GM04503 (cell line): Measurements from ENCODE around the gene GAMT.

Experiments used
- DNase-seq: peaks from one replicate; pipeline ENCODE4 v3.0.0-alpha.2; 2012; ENCODE audit warnings: low read depth

Gene GAMT

DNA sequence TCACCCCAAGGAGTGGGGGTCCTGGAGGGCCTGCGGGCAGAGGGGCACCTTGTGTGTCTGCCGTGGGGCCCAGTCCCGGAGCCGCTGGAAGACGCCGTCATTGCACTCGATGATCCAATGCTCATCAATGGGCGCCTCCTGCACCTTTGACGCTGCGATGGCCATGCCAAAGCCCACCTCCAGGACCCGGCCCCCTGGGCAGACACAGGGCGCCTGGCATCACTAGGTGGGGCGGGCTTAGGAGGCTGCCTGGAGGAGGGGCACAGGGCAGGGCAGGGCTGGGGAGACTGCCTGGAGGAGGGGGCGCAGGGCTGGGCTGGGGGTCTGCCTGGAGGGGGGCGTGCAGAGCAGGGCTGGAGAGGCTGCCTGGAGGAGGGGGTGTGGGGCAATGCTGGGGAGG lies 1.6 kb downstream of the GAMT start:
- no peak for DNase-seq

DNA sequence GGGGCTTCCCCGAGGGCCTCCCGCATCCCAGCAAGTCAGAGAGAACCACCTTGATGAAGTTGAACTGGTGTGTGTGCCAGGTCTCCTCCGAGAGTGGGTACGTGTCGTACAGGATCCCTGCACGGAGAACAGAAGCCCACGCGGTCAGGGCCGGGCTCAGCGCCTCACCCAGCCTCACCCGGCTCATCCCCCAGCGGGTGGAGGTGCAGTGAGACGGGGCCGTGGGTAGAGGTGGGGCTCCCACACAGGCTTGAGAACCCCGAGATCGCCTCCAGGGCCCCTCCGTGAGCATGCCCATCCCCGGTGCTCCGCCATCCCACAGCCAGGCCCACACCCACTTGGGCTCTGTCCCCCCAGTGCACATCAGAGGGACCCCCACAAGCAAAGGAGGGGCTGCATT lies 2.3 kb downstream of the GAMT start:
- DNase-seq, result no peak

DNA sequence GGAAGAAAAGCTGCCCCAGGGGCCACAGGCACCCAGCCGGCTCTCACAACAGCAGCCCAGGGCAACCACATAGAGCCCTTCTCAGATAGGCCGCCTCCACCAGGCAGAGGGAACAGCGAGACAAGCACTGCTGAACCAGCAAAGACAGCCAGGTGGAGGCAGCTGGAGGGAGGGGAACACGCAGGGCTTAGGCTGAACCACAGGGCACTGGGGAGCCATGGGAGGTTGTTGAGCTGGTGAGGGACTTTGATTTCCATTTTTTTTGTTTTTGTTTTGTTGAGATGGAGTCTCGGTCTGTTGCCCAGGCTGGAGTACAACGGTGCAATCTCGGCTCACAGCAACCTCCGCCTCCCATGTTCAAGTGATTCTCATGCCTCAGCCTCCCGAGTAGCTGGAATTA lies 3.5 kb downstream of the GAMT start:
- DNase-seq, result no peak

- DNase-seq, result no peak
Measured at GRCh38 chr19:1396768-1397679, 4.3 kb downstream of the GAMT start.

DNA sequence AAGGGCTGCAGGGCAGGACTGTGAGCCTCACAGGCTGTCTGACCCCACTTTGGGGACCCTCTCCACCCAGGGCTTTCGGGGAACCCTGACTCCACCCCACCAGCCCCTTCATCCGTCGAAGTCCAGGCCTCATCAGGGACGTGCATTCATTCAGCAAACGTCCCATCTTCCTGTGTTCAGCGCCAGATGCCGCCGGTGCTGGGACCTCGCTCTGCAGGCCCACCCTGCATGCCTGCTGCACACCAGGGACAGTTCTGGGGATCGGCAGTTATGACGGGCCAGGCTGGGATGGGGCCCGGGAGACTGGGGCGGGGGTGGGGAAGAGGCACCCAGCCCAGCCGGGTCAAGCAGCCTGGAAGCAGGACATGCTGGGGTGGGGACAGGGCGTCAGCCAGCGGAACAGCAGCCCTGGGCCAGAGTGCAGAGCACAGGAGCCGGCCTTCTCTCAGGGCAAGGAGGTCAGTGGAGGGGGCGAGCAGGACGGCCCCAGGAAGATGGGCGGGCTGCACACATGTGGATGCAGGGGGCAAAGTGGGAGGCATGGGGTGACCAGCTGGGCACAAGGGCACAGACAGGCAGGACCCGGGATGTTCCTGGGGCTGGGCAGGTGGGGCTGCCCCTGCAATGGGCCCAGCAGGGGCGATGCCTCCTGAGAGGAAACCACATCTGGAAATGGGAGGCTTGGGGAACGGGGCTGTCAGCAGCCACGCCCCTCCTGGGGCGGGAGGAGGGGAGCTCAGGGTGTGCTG lies 5.1 kb downstream of the GAMT start:
- DNase-seq, result no peak

DNA sequence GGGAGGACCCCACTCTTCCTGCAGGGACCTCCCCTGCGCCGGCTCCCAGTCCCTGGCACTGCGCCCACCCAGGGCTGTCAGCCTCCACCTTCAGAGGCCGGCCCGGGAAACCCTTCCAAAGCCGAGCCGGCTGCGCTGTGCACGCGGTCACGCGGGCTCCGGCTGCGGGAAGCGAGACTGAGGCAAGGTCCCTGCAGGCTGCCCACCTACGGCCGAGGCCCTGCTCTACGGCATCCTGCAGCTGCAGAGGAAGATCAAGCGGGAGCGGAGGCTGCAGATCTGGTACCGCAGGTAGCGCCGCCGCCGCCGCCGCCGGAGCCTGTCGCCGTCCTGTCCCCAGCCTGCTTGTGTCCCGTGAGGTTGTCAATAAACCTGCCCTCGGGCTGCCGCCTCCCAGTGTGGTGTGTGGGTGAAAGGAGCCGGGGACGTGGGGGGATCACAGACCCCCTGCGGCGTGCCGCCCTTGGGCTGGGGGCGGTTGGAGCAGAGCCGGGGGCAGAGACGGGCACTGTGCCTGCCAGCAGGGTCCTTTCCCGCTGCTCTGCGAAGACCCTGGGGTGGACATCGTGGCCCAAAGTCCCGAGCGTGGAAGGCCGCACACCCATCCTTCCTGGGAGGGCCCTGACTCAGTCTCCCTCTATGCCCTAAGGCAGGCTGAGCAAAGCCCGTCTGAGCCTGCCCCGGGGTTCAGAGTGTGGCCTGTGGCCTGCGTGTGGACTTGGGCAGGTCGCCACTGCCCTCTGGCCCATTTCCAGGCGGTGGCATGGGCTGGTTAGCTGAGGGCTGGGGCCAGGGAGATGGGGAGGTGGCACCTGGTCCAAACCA lies 5.9 kb downstream of the GAMT start:
- no peak for DNase-seq

GRCh38 chr19:1394252-1395193 lies 6.8 kb downstream of the GAMT start:
- no peak for DNase-seq

DNA sequence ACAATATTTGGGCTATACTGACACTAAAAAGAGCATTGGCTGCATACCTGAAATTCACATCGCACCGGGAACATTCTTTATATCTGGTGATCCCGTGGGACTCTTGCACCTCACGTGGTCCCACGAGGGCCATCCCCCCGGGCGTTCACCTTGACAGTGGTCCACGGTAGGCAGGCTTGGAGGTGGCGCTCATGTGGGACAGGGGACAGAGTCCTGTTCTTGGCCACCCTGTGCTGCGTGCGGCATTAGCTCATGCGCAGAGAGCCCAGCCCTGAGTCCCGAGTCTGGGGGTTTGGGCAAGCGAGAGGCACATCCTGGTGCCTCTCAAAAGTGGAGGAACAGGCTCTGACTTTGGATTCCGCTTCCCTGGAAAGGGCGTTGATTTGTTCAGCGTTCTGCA lies 7.5 kb downstream of the GAMT start:
- DNase-seq, result no peak

DNA sequence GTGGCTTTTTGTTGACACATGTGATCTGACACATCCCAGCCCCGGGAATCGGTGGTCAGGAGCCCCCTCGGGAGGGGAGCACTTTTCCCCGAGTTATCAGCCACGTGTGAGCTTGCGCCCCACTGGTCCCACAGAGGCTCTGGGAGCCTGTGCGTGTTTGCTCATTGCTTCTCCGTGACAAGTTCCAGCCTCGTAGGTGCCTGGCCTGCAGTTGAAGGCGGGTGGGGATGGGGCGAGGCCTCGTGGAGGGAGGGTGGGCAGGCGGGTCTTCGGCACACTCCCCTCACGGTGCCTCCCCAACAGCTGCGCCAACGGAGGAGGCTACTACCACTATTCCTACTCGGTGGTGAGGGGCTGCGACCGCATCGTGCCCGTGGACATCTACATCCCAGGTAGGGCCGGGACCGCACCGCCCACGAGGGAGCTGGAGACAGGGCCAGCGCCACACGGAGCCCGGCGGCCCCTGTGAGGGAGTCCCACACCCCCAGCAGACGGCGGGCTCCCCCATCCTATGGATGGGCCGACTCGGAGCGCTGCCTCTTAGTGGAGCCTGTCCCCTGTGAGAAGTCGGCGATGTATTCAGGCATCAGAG lies 8.3 kb downstream of the GAMT start:
- no peak for DNase-seq

DNA sequence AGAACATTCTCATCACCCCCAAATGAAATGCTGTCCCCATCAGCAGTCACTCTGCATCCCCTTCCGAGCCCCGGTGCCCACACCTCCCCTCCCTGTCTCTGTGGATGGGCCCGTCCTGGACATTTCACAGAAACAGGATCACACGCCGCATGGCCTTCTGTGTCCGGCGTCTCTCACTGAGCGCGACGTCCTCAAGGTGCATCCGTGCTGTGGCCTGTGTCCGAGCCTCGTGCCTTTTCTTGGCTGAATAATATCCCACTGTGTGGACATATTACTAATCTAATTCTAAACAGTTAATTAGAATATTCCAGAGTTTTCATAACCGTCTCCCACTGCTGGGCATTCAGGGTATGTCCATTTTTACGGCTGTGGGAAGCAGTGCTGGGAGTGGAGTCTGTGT lies 8.9 kb downstream of the GAMT start:
- no peak for DNase-seq

DNA sequence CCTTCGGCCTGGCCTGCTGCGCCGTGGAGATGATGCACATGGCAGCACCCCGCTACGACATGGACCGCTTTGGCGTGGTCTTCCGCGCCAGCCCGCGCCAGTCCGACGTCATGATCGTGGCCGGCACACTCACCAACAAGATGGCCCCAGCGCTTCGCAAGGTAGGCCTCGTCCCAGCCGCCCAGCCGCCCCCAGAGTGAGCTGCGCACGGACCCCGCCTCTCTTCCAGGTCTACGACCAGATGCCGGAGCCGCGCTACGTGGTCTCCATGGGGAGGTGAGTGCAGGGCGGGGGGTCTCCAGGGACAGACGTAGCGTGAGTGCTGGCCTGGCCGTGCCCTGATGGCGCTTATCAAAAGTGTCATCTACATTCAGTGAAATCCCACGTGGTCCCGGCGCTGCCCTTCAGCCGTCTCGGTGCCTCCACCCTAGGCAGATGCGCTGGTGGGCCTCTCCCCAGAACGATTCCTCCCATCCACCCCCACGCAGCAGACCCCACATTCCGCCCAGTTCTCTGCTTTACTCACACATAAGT lies 10.4 kb downstream of the GAMT start:
- no peak for DNase-seq

- no peak for DNase-seq
Measured at GRCh38 chr19:1389033-1389940, 12.1 kb downstream of the GAMT start.

GRCh38 chr19:1388637-1389026 lies 12.7 kb downstream of the GAMT start:
- no peak for DNase-seq

- no peak for DNase-seq
Measured at GRCh38 chr19:1387684-1388636, 13.4 kb downstream of the GAMT start.

DNA sequence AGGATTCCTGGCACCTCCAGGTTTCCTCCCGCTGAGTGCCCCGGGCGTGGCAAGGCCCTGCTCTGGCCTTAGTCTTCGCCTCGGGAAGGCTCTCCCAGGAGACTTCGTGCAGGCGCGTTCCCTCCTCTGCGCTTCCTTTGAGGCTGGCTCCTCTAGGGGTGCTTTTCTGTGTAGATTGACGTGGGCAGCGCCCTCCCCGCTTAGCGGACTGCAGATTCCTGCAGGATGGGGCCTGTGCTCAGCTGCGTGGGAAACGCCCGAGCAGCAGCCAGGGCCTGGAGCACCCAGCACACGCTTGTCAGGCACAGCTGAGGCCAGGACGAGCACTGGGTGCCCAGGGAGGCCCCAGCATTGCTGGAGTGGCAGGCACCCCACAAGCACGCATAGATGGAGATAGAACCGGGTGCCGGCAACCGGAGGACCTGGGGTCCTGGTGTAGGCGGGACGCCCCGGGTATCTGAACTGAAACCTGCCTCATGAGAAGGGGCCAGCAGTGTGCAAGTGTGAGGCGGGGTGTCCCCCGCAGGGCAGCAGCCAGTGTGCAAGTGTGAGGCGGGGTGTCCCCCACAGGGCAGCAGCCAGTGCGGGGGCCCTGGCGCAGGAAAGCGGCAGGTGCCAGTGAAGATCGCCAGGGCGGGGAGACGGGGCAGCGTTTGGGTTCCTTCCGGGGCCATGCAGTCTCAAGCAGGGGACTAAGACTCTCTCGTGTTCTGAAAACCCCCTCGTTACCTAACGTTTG lies 14.2 kb downstream of the GAMT start:
- no peak for DNase-seq

- no peak for DNase-seq
Measured at GRCh38 chr19:1385816-1386215, 15.5 kb downstream of the GAMT start.

- DNase-seq, result no peak
Measured at GRCh38 chr19:1384478-1385110, 16.7 kb downstream of the GAMT start.
